Activated CD4-positive, alpha-beta memory T cell treated with anti-CD3 and anti-CD28 coated beads for 36 hours (primary cell): ENCODE results near the gene ARRDC1. TPM values are rescaled to one million over a fixed set of nuclear protein-coding genes. Genes with fewer than 3 reads are reported as not detected.

Experiments used
- total RNA-seq, 2 experiments: library from RNA; stranded (reverse); gene quantifications; one replicate each; pipeline ENCODE4 v1.2.3, GENCODE V29; 2021

Gene ARRDC1
- total RNA-seq, 2 experiments from 2014 or later, result 38.2 to 40.5 TPM

Other genes with a start within 250 kb of the ARRDC1 start
- gene EXD3, start 182.5 kb upstream of the ARRDC1 start, total RNA-seq, result 10 to 100 TPM; 13.5 to 13.6 TPM
- 1 to 10 TPM; 1.1 TPM for gene NOXA1, start 182.3 kb upstream of the ARRDC1 start, total RNA-seq
- gene ENTPD8, start 164.3 kb upstream of the ARRDC1 start, total RNA-seq, result not detected
- gene NSMF, start 146.4 kb upstream of the ARRDC1 start, total RNA-seq, result 10 to 100 TPM; 29.9 to 31.6 TPM
- 1 to 10 TPM; 3.1 to 4.0 TPM for gene PNPLA7, start 55.3 kb upstream of the ARRDC1 start, total RNA-seq
- gene MRPL41, start 53.8 kb upstream of the ARRDC1 start, total RNA-seq, result 10 to 100 TPM; 48.0 to 48.8 TPM
- 10 to 100 TPM; 26.6 to 30.3 TPM for gene DPH7, start 26.8 kb upstream of the ARRDC1 start, total RNA-seq
- gene ZMYND19, start 15.2 kb upstream of the ARRDC1 start, total RNA-seq, result 10 to 100 TPM; 39.7 to 42.6 TPM
- 10 to 100 TPM; 66.0 to 70.8 TPM for gene EHMT1, start 13.3 kb downstream of the ARRDC1 start, total RNA-seq